ENCODE results near the gene HLA-B.

Gene HLA-B

GRCh38 chr6:31350196-31351032 is 6.6 kb downstream of the HLA-B start:
- DNase-seq (ENCODE audit: insufficient read length, low spot score), result no peak
- TF ChIP-seq POU2F2 (IDR thresholded peaks at IDR 0.05; ENCODE audit: low read depth, low read length) (peak; percentile 97), POLR2AphosphoS5 (IDR thresholded peaks at IDR 0.05; ENCODE audit: low read depth, low read length) (no peak), POLR2A (IDR thresholded peaks at IDR 0.05; ENCODE audit: low read depth, low read length) (peak; percentile 33; the same call in 1 of the 2 replicates)
- peak; percentile 77 for FAIRE-seq

DNA sequence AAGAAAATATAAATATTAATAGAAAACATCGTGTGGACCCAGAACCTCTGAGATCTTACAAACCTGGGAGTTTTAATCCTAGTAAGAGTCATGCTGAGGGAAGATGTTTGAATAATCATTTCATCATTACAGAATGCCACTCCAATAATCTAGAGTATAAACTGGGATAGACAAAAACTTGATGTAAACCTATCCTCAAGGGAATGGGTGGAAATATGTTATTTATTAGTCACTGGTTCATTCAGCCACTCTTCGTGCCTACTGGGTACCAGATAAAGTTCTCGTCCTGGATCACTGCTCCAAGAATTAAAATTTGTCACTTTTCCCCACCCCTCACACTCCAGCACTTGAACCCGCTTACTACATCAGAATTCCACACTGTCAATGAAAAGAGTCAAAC is 7.7 kb downstream of the HLA-B start:
- FAIRE-seq, result no peak
- no peak for DNase-seq (ENCODE audit: insufficient read length, low spot score)
- TF ChIP-seq POLR2AphosphoS5 (IDR thresholded peaks at IDR 0.05; ENCODE audit: low read depth, low read length) (no peak), TAF1 (IDR thresholded peaks at IDR 0.05; ENCODE audit: low read depth, low read length) (no peak), POU2F2 (IDR thresholded peaks at IDR 0.05; ENCODE audit: low read depth, low read length) (no peak), SPI1 (IDR thresholded peaks at IDR 0.05; ENCODE audit: low read depth, low read length) (no peak), PAX5 (IDR thresholded peaks at IDR 0.05; ENCODE audit: insufficient read depth, low read length, severe bottlenecking) (no peak), POLR2A (IDR thresholded peaks at IDR 0.05; ENCODE audit: low read depth, low read length) (no peak)

GRCh38 chr6:31345026-31345730 is 11.8 kb downstream of the HLA-B start:
- TF ChIP-seq POLR2A (IDR thresholded peaks at IDR 0.05; ENCODE audit: low read depth, low read length) (no peak), TAF1 (IDR thresholded peaks at IDR 0.05; ENCODE audit: low read depth, low read length) (no peak), SPI1 (IDR thresholded peaks at IDR 0.05; ENCODE audit: low read depth, low read length) (no peak), PAX5 (IDR thresholded peaks at IDR 0.05; ENCODE audit: insufficient read depth, low read length, severe bottlenecking) (no peak), POLR2AphosphoS5 (IDR thresholded peaks at IDR 0.05; ENCODE audit: low read depth, low read length) (no peak), POU2F2 (IDR thresholded peaks at IDR 0.05; ENCODE audit: low read depth, low read length) (no peak)
- DNase-seq (ENCODE audit: insufficient read length, low spot score) (no peak), FAIRE-seq (no peak)

DNA sequence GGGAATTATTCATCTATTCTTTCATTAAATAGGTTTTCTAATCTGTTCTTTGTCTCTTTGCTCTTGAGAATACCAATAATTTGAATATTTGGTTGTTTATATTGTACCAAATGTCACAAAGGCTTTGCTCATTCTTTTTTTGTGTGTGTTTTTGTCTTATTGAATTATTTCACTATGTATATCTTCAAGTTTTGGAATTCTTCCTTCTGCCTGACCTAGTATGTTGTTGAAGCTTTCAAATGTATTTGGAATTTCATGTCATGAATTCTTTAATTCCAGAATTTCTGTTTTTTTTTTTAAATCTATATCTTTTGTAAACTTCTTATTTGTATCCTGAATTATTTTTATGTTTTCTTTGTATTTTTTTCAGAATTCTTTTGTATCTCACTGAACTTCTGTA is 16.8 kb downstream of the HLA-B start:
- no peak for TF ChIP-seq SPI1 (IDR thresholded peaks at IDR 0.05; ENCODE audit: low read depth, low read length)
- FAIRE-seq, result no peak
- no peak for DNase-seq (ENCODE audit: insufficient read length, low spot score)

- FAIRE-seq, result no peak
- no peak for DNase-seq (ENCODE audit: insufficient read length, low spot score)
- TF ChIP-seq TAF1 (IDR thresholded peaks at IDR 0.05; ENCODE audit: low read depth, low read length), result no peak
- TF ChIP-seq POU2F2 (IDR thresholded peaks at IDR 0.05; ENCODE audit: low read depth, low read length), result no peak
These were observed 17.8 kb downstream of the HLA-B start for GRCh38 chr6:31339210-31339609.

GRCh38 chr6:31336896-31337496 is 20.0 kb downstream of the HLA-B start:
- FAIRE-seq, result peak; percentile 57
- DNase-seq (ENCODE audit: insufficient read length, low spot score), result no peak
- TF ChIP-seq POLR2A (IDR thresholded peaks at IDR 0.05; ENCODE audit: low read depth, low read length) (no peak), POLR2AphosphoS5 (IDR thresholded peaks at IDR 0.05; ENCODE audit: low read depth, low read length) (no peak), PAX5 (IDR thresholded peaks at IDR 0.05; ENCODE audit: insufficient read depth, low read length, severe bottlenecking) (no peak), TAF1 (IDR thresholded peaks at IDR 0.05; ENCODE audit: low read depth, low read length) (no peak), POU2F2 (IDR thresholded peaks at IDR 0.05; ENCODE audit: low read depth, low read length) (no peak), SPI1 (IDR thresholded peaks at IDR 0.05; ENCODE audit: low read depth, low read length) (no peak)

DNA sequence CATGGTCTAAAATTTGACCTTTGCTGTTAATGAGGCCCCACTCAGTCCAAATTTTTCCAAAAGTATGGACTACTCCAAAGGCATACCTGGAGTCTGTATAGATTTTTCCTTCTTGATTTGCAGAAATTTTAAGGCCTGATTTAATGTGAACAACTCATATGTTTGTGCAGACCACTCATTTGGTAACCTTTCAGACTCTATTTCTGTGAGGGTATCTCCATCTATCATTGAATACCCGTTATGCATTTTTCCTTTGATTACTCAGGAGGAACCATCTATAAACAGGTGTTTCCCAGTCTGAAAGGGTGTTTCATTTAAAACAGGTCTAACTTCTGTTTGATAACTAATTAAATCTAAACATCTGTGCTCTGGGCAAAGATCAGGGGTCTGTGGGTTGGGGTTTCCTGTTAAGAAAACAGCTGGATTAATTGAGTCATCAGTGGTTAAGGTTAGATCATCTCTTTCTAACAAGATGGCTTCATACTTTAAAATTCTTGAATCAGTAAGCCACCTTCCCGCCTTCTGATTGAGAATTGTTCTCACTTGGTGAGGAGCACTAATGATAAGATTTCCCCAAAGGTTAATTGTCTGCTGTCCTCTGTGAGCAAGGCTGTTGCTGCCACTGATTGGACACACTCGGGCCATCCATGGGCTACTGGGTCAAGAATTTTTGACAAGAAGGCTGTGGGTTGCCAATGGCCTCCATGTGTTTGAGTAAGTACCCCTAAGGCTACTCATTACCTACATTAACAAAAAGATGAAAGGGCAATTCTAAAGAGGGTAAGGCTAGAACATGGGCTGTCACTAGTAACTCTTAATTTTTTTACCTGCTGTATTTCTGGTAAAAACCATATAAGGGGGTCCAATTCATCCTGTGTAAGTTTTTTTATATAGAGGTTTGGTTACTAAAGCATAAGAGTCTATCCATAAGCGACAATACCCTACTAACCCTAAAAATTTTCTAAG is 24.1 kb downstream of the HLA-B start:
- no peak for FAIRE-seq
- DNase-seq (ENCODE audit: insufficient read length, low spot score), result no peak
- no peak for TF ChIP-seq TAF1 (IDR thresholded peaks at IDR 0.05; ENCODE audit: low read depth, low read length)

DNA sequence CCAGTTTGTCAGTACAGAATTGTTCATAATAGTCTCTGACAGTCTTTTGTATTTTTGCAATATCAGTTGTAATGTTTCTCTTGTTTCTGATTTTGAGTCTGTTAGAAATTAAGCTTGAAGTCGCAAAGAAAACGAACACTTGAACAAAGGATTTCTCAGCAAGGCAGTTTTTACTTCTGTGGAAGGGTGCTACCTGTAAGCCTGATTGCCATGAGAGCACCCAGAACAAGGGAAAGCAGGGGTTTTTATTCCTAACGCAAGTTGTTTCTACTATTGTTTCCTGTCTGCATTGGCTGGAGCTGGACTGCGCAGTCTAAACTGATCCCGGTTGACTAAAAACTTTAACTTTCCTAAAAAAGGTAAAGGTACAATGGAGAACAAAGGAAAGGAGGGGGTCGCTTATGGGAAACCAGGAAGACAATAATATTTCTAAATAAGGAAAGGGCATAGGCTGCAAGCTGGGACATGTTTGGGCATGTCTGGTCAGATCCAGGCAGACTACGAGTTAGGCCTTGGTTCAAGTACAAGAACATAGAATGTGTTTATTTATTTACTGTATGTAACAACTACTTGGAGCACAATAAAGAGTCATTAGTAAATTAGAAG is 28.5 kb downstream of the HLA-B start:
- no peak for FAIRE-seq
- no peak for DNase-seq (ENCODE audit: insufficient read length, low spot score)

DNA sequence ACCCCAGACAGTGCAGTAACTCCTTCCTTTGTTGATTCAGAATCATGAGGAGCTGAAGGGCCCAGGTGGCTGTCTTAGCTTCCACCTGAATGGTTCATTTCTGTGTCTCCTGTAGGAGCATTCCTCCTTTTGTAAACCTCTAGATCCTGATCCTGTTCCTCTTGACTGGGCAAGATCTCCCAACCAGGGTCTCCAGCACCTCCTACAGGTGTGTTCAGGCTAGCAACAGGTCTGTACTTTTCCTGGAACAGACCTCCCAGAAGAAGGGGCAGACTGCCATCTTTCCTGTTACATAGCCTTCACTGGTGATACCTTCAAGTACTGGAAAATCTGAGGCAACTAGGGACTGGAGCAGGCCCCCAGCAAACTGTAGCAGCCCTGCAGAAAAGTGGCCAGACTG is 35.2 kb downstream of the HLA-B start:
- TF ChIP-seq TAF1 (IDR thresholded peaks at IDR 0.05; ENCODE audit: low read depth, low read length) (no peak), POLR2A (IDR thresholded peaks at IDR 0.05; ENCODE audit: low read depth, low read length) (no peak), SPI1 (IDR thresholded peaks at IDR 0.05; ENCODE audit: low read depth, low read length) (no peak), POLR2AphosphoS5 (IDR thresholded peaks at IDR 0.05; ENCODE audit: low read depth, low read length) (no peak)
- FAIRE-seq, result no peak
- no peak for DNase-seq (ENCODE audit: insufficient read length, low spot score)

More for the DNA sequence above, 28.5 kb downstream of the HLA-B start:
- TF ChIP-seq SPI1 (IDR thresholded peaks at IDR 0.05; ENCODE audit: low read depth, low read length) (no peak), TAF1 (IDR thresholded peaks at IDR 0.05; ENCODE audit: low read depth, low read length) (no peak)
